ENCODE results near the gene FOXN3. TPM values are rescaled to one million over a fixed set of nuclear protein-coding genes. Genes with fewer than 3 reads are reported as not detected.

The FOXN3 gene
- polyA plus RNA-seq, 1 donor (not counting 4 experiments of a cell fraction or from before 2014, with no cell fraction given) = 10.2 TPM

- FAIRE-seq (no peak), DNase-seq (ENCODE audit: low read depth, low spot score) (no peak)
- no peaks in the 10 kb centered on the region for H3K27me3 ChIP-seq (ENCODE audit: control insufficient read depth, extremely low read depth, insufficient read depth, low read length)
- H3K4me3 ChIP-seq (ENCODE audit: control insufficient read depth in 2 of 3, extremely low read depth in 1 of 3, insufficient read depth in 2 of 3, low read depth in 1 of 3, low read length in 3 of 3) = no peak overlapping the region
- H3K4me2 ChIP-seq (ENCODE audit: control insufficient read depth, extremely low read depth, insufficient read depth, low read depth, low read length) = peak overlapping the region; percentile 35
- no peaks in the 10 kb centered on the region for H3K79me2 ChIP-seq (ENCODE audit: control insufficient read depth, insufficient read depth, low read length)
- no peaks in the 10 kb centered on the region for H3K9me1 ChIP-seq (ENCODE audit: control insufficient read depth, extremely low read depth, insufficient read depth, low read length)
- no peaks in the 10 kb centered on the region for H3K36me3 ChIP-seq (ENCODE audit: control insufficient read depth in 2 of 2, extremely low read depth in 1 of 2, insufficient read depth in 2 of 2, low read length in 2 of 2)
- H3K9me3 ChIP-seq (ENCODE audit: control insufficient read depth, low read depth, low read length) = no peaks in the 10 kb centered on the region
- H3K27ac ChIP-seq (ENCODE audit: control insufficient read depth, insufficient read depth, low read length) = no peak overlapping the region
- dilution Hi-C loops (cut with MboI; ENCODE audit: extremely low pct_ligation_motif_present, low sequenced_read_pairs) = no loop called here
- H4K20me1 ChIP-seq (ENCODE audit: control insufficient read depth, extremely low read depth, insufficient read depth, low read length) = no peaks in the 10 kb centered on the region
- TF ChIP-seq EZH2 (IDR thresholded peaks at IDR 0.05; ENCODE audit: low read length) (no peak), CTCF (optimal IDR thresholded peaks at IDR 0.05 in 1 of 3, IDR thresholded peaks at IDR 0.05 in 1 of 3, conservative IDR thresholded peaks at IDR 0.05 in 1 of 3; ENCODE audit: extremely low read depth in 1 of 3, insufficient read depth in 2 of 3, low read length in 3 of 3) (no peak)
- H2AFZ ChIP-seq (ENCODE audit: control insufficient read depth, low read length) = no peak overlapping the region
- peaks cover 18% of the 10 kb centered on the region for H3K4me1 ChIP-seq (ENCODE audit: control insufficient read depth, extremely low read depth, insufficient read depth, low read length)
- no peak overlapping the region for H3K9ac ChIP-seq (ENCODE audit: control insufficient read depth, extremely low read depth, insufficient read depth, low read length)
Measured at GRCh38 chr14:89444044-89444443, 27.0 kb upstream of the FOXN3 start.

- peak overlapping the region; percentile 36 for H2AFZ ChIP-seq (ENCODE audit: control insufficient read depth, low read length)
- no peak overlapping the region for H3K4me3 ChIP-seq (ENCODE audit: control insufficient read depth in 2 of 3, extremely low read depth in 1 of 3, insufficient read depth in 2 of 3, low read depth in 1 of 3, low read length in 3 of 3)
- DNase-seq (ENCODE audit: low read depth, low spot score) (no peak), FAIRE-seq (no peak)
- H3K27ac ChIP-seq (ENCODE audit: control insufficient read depth, insufficient read depth, low read length) = peak overlapping the region; percentile 38
- H3K36me3 ChIP-seq (ENCODE audit: control insufficient read depth in 2 of 2, extremely low read depth in 1 of 2, insufficient read depth in 2 of 2, low read length in 2 of 2) = no peaks in the 10 kb centered on the region
- H3K79me2 ChIP-seq (ENCODE audit: control insufficient read depth, insufficient read depth, low read length) = no peaks in the 10 kb centered on the region
- no peaks in the 10 kb centered on the region for H3K9me1 ChIP-seq (ENCODE audit: control insufficient read depth, extremely low read depth, insufficient read depth, low read length)
- H3K9me3 ChIP-seq (ENCODE audit: control insufficient read depth, low read depth, low read length) = no peaks in the 10 kb centered on the region
- peaks cover 18% of the 10 kb centered on the region for H3K4me1 ChIP-seq (ENCODE audit: control insufficient read depth, extremely low read depth, insufficient read depth, low read length)
- H3K9ac ChIP-seq (ENCODE audit: control insufficient read depth, extremely low read depth, insufficient read depth, low read length) = no peak overlapping the region
- no peak for TF ChIP-seq CTCF (optimal IDR thresholded peaks at IDR 0.05 in 1 of 3, IDR thresholded peaks at IDR 0.05 in 1 of 3, conservative IDR thresholded peaks at IDR 0.05 in 1 of 3; ENCODE audit: extremely low read depth in 1 of 3, insufficient read depth in 2 of 3, low read length in 3 of 3)
- no peak for TF ChIP-seq EZH2 (IDR thresholded peaks at IDR 0.05; ENCODE audit: low read length)
- H4K20me1 ChIP-seq (ENCODE audit: control insufficient read depth, extremely low read depth, insufficient read depth, low read length) = no peaks in the 10 kb centered on the region
- no peaks in the 10 kb centered on the region for H3K27me3 ChIP-seq (ENCODE audit: control insufficient read depth, extremely low read depth, insufficient read depth, low read length)
- peak overlapping the region; percentile 38 for H3K4me2 ChIP-seq (ENCODE audit: control insufficient read depth, extremely low read depth, insufficient read depth, low read depth, low read length)
- dilution Hi-C loops (cut with MboI; ENCODE audit: extremely low pct_ligation_motif_present, low sequenced_read_pairs) = no loop called here
Measured at GRCh38 chr14:89443042-89443629, 26.1 kb upstream of the FOXN3 start.
